Mesenchymal stem cell (in vitro differentiated cells and primary cell): Measurements from ENCODE around the gene RGS14.
A peak's percentile ranks its signal among the peaks of the same experiment; 100 is the strongest.

Source experiments
- DNase-seq: peaks from one replicate; pipeline ENCODE4 v3.0.0-alpha.2; 2013
- H2AFZ ChIP-seq: one replicate; pipeline ENCODE4 v1.6.1; 2013; ENCODE audit warnings: low read depth, mild to moderate bottlenecking, control low read depth, inconsistent platforms, low read length, moderate library complexity
- H2AK5ac ChIP-seq: 2 replicates; pipeline ENCODE4 v1.6.1; 2013; ENCODE audit warnings: low read length, moderate library complexity, mild to moderate bottlenecking, inconsistent platforms; ENCODE audit not compliant: severe bottlenecking
- H2BK120ac ChIP-seq: one replicate; pipeline ENCODE4 v1.6.1; 2013; ENCODE audit warnings: low read depth, mild to moderate bottlenecking, inconsistent platforms, low read length, moderate library complexity
- H2BK12ac ChIP-seq, 2 experiments: one replicate each; pipeline ENCODE4 v1.6.1; 2013; ENCODE audit warnings: inconsistent platforms in 2 of 2, low read length in 2 of 2, mild to moderate bottlenecking in 2 of 2, moderate library complexity in 2 of 2, control low read depth in 1 of 2
- H2BK15ac ChIP-seq: one replicate; pipeline ENCODE4 v1.6.1; 2013; ENCODE audit warnings: mild to moderate bottlenecking, low read depth, inconsistent platforms; ENCODE audit not compliant: poor library complexity, severe bottlenecking
- H2BK5ac ChIP-seq: 2 replicates; pipeline ENCODE4 v1.6.1; 2013; ENCODE audit warnings: low read depth, mild to moderate bottlenecking, low read length, control low read depth, inconsistent platforms; ENCODE audit not compliant: poor library complexity, severe bottlenecking
- H3K14ac ChIP-seq, 2 experiments: one replicate each; pipeline ENCODE4 v1.6.1; 2013; ENCODE audit warnings: inconsistent platforms in 2 of 2, low read length in 2 of 2, control low read depth in 1 of 2, mild to moderate bottlenecking in 1 of 2, moderate library complexity in 1 of 2
- H3K18ac ChIP-seq, 2 experiments: one replicate each; pipeline ENCODE4 v1.6.1; 2013; ENCODE audit warnings: inconsistent platforms in 2 of 2, low read length in 2 of 2, control low read depth in 1 of 2, low read depth in 1 of 2, mild to moderate bottlenecking in 1 of 2
- H3K23ac ChIP-seq, 2 experiments: one replicate each; pipeline ENCODE4 v1.6.1; 2013; ENCODE audit warnings: inconsistent platforms in 2 of 2, low read length in 2 of 2, mild to moderate bottlenecking in 2 of 2, moderate library complexity in 2 of 2, control low read depth in 1 of 2
- H3K27ac ChIP-seq: 2 replicates; pipeline ENCODE4 v1.5.1; 2013; ENCODE audit warnings: mild to moderate bottlenecking, moderate library complexity, low read length, control low read depth, inconsistent platforms; ENCODE audit not compliant: poor library complexity, severe bottlenecking
- H3K27me3 ChIP-seq, 2 experiments: 2 replicates each; pipeline versions ENCODE4 v1.6.1 to v1.7.0; 2013; ENCODE audit warnings: low read length in 2 of 2, mild to moderate bottlenecking in 2 of 2, moderate library complexity in 2 of 2, control low read depth in 1 of 2, inconsistent platforms in 1 of 2; ENCODE audit not compliant: control insufficient read depth in 1 of 2, insufficient read depth in 1 of 2
- H3K36me3 ChIP-seq, 2 experiments: 2 replicates each; pipeline versions ENCODE4 v1.6.1 to v1.7.0; 2013; ENCODE audit warnings: low read length in 2 of 2, control low read depth in 1 of 2, inconsistent platforms in 1 of 2, low read depth in 1 of 2, mild to moderate bottlenecking in 1 of 2; ENCODE audit not compliant: insufficient read depth in 2 of 2, control insufficient read depth in 1 of 2
- H3K4ac ChIP-seq, 2 experiments: one replicate each; pipeline ENCODE4 v1.6.1; 2013; ENCODE audit warnings: inconsistent platforms in 2 of 2, low read length in 2 of 2, mild to moderate bottlenecking in 2 of 2, moderate library complexity in 2 of 2, control low read depth in 1 of 2, low read depth in 1 of 2
- H3K4me1 ChIP-seq: 2 replicates; pipeline ENCODE4 v1.6.1; 2013; ENCODE audit warnings: low read depth, low read length, control low read depth; ENCODE audit not compliant: control insufficient read depth, insufficient read depth
- H3K4me2 ChIP-seq: 2 replicates; pipeline ENCODE4 v1.6.1; 2013; ENCODE audit warnings: low read length, mild to moderate bottlenecking, inconsistent platforms; ENCODE audit not compliant: poor library complexity, severe bottlenecking
- H3K4me3 ChIP-seq, 2 experiments: 2 replicates each; pipeline versions ENCODE4 v1.5.1 to v1.7.0; 2013; ENCODE audit warnings: low read length in 2 of 2, mild to moderate bottlenecking in 2 of 2, control low read depth in 1 of 2, low read depth in 1 of 2; ENCODE audit not compliant: insufficient read depth in 1 of 2
- H3K79me1 ChIP-seq: replicated peaks from 2 replicates; pipeline ENCODE4 v1.6.1; 2013; ENCODE audit warnings: mild to moderate bottlenecking, control low read depth, low read length, inconsistent platforms; ENCODE audit not compliant: poor library complexity, severe bottlenecking
- H3K9ac ChIP-seq: 2 replicates; pipeline ENCODE4 v1.7.0; 2013; ENCODE audit warnings: mild to moderate bottlenecking, low read length, moderate library complexity
- H3K9me3 ChIP-seq: 2 replicates; pipeline ENCODE4 v1.7.0; 2013; ENCODE audit warnings: mild to moderate bottlenecking, low read length; ENCODE audit not compliant: control insufficient read depth
- H4K8ac ChIP-seq: one replicate; pipeline ENCODE4 v1.6.1; 2013; ENCODE audit warnings: inconsistent platforms, mild to moderate bottlenecking, low read length, moderate library complexity
- H4K91ac ChIP-seq: one replicate; pipeline ENCODE4 v1.6.1; 2013; ENCODE audit warnings: mild to moderate bottlenecking, low read length, inconsistent platforms
- WGBS: methylation state at CpG from one replicate; pipeline ENCODE4 v1.1.7; 2013; ENCODE audit warnings: mixed read lengths; 5-methylcytosine and 5-hydroxymethylcytosine counted together

The RGS14 gene

DNA sequence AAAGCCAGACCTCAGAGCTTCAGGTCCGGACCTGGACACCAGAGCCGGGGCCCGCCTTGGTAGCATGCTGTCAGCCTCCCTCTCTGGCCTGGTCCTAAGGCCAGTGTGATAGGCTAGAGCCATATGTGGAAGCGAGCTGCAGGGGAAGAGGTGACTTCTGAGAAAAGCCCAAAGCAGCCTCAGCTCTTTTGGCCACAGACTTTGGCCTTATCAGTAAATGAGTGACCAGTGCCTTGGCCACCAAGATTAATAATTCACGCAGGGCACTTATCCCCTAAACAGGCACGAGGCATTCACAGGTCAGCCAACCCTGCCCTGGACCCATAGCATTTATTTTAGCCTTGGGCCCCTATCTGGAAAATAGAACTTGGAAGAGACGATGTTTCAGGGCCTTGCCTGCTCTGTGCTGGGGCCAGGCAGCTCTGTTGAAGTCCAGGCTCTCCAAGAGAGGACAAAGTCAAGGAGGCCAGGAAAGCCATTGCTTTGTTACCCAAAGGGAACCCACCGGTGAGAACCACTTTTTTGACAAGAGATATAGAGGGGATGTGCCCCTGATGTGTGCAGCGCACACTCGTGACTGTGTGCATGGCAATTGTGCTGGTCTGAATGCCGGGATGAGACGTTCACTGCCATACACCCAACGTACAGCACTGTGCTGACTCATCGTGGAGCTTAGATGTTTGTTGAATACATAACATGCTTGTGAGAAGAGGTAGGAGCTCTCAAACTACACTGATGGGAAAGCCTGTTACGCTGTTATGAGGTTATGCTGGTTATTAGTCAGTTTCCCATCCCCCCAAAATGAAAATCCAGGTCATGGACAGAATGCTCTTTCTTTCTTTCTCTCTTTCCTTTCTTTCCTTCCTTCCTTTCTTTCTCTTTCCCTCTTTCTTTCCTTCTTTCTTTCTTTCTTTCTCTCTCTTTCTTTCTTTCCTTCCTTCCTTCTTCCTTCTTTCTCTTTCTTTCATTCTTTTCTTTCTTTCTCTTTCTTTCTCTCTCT is 21.5 kb downstream of the RGS14 start:
- H3K4me1 ChIP-seq = peaks cover 18% of the 10 kb centered on the region
- H2BK15ac ChIP-seq = no peak overlapping the region
- no peak overlapping the region for H3K9ac ChIP-seq
- H3K27ac ChIP-seq = peak overlapping the region; percentile 79
- WGBS = 70% methylated on average over 13 of the region's 15 CpGs
- peak overlapping the region; percentile 76 for H4K8ac ChIP-seq
- no peak overlapping the region for H2AK5ac ChIP-seq
- H3K9me3 ChIP-seq = no peaks in the 10 kb centered on the region
- peaks cover 3 to 56% of the 10 kb centered on the region in 2 experiments for H3K27me3 ChIP-seq
- peak overlapping the region; percentile 53 to 55 for H2BK12ac ChIP-seq
- peak overlapping the region; percentile 11 to 59 for H3K18ac ChIP-seq
- H3K23ac ChIP-seq = no peak overlapping the region
- H3K79me1 ChIP-seq = no peaks in the 10 kb centered on the region
- peak overlapping the region in 1 of 2 experiments; percentile 46 for H3K14ac ChIP-seq
- H3K4ac ChIP-seq = peak overlapping the region in 1 of 2 experiments; percentile 60
- H3K4me3 ChIP-seq = no peak overlapping the region
- H2BK120ac ChIP-seq = no peak overlapping the region
- no peak overlapping the region for H2AFZ ChIP-seq
- peak; percentile 90 for DNase-seq
- H2BK5ac ChIP-seq = peak overlapping the region; percentile 37
- no peaks in the 10 kb centered on the region for H3K36me3 ChIP-seq
- no peak overlapping the region for H3K4me2 ChIP-seq
- H4K91ac ChIP-seq = peak overlapping the region; percentile 5

DNA sequence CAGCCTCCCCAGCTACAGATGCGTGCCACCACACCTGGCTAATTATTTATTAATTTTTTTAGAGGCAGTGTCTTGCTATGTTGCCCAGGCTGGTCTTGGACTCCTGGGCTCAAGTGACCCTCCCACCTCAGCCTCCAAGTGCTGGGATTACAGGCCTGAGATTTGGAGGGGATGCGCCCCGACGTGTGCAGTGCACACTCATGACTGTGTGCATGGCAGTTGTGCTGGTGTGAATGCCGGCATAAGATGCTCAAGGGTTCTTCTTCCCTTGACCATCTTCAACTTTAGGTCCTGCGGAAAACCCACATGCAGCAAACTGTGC is 23.0 kb downstream of the RGS14 start:
- H4K91ac ChIP-seq = no peak overlapping the region
- H3K27ac ChIP-seq = no peak overlapping the region
- DNase-seq = no peak

DNA sequence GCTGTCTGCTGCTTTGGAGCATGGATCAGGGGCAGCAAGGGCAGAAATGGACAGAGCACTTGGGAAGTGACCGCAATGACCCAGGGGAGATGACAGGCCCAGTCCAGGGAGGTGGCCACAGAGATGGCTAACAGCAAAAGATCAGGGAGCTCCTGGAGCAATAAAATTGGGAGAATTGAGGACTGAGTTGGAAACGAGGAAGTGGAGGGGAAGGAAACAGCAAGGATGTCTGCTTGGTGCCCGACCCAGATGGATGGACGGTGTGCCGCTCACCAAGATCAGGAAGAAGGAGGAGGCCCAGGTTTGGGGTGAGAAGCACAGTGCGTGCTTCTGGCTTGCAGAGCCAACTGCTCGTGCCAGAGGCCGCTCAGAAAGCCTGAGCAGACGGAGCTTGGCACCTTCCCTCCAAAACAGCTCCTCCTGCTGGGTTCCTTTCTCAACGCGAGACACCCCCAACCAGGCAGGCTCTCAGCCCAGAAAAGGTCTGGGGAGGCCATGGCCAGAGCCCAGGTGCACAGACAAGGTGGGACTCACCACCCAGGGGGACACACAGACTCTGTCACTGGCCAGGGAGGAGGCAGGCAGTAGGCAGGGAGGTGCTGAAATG is 24.8 kb downstream of the RGS14 start:
- Histone ChIP-seq H4K8ac (no peak overlapping the region), H3K4me3 (no peak overlapping the region), H3K18ac (no peak overlapping the region), H3K27ac (no peak overlapping the region), H3K23ac (no peak overlapping the region), H3K9ac (no peak overlapping the region), H2AK5ac (no peak overlapping the region), H3K14ac (no peak overlapping the region), H3K9me3 (no peaks in the 10 kb centered on the region), H3K4me2 (no peak overlapping the region), H2BK120ac (no peak overlapping the region), H2BK15ac (no peak overlapping the region), H4K91ac (no peak overlapping the region), H3K36me3 (no peaks in the 10 kb centered on the region), H2AFZ (no peak overlapping the region), H2BK5ac (no peak overlapping the region), H3K79me1 (no peaks in the 10 kb centered on the region), H2BK12ac (no peak overlapping the region), H3K4ac (no peak overlapping the region), H3K4me1 (peaks cover 18% of the 10 kb centered on the region), H3K27me3 (peaks cover 10 to 73% of the 10 kb centered on the region in 2 experiments)
- no peak for DNase-seq
- 68% methylated on average over 10 of the region's 11 CpGs for WGBS

More for the DNA sequence above, 23.0 kb downstream of the RGS14 start:
- Histone ChIP-seq H3K14ac (no peak overlapping the region), H2BK15ac (no peak overlapping the region), H3K36me3 (no peaks in the 10 kb centered on the region), H2AK5ac (no peak overlapping the region), H4K8ac (no peak overlapping the region), H2BK5ac (no peak overlapping the region), H3K9ac (no peak overlapping the region), H3K4me2 (no peak overlapping the region), H3K4me3 (no peak overlapping the region), H3K79me1 (no peaks in the 10 kb centered on the region), H3K4me1 (peaks cover 18% of the 10 kb centered on the region), H3K27me3 (peaks cover 10 to 62% of the 10 kb centered on the region in 2 experiments), H3K23ac (no peak overlapping the region), H2BK120ac (no peak overlapping the region), H3K4ac (no peak overlapping the region), H3K18ac (no peak overlapping the region), H3K9me3 (no peaks in the 10 kb centered on the region), H2AFZ (no peak overlapping the region), H2BK12ac (no peak overlapping the region)
- WGBS = 91% methylated on average over 5 of the region's 6 CpGs

DNA sequence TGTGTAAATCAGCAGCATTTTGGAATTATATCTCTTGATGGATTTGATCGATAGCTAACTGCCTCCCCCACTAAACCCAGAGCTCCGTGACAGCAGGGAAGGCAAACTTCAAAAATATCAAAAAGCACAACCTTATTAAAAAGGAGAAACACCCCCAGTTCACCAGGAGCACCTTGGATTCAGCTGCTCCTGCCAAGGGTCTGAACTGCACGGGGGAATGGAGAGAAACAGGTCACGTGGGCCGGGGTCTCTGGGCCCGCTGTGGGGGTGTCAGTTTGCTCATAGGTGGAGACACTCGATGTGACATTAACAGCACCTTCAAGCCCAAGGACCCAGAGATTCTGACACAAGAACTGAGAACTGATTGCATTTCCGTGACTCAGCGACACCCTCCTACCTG is 25.5 kb downstream of the RGS14 start:
- no peak overlapping the region for H2AFZ ChIP-seq
- H3K27ac ChIP-seq = no peak overlapping the region
- H4K8ac ChIP-seq = no peak overlapping the region
- no peak overlapping the region for H3K4ac ChIP-seq
- H3K4me3 ChIP-seq = no peak overlapping the region
- H3K9me3 ChIP-seq = no peaks in the 10 kb centered on the region
- no peak overlapping the region for H3K9ac ChIP-seq
- H2BK120ac ChIP-seq = no peak overlapping the region
- no peak overlapping the region for H2BK5ac ChIP-seq
- H3K27me3 ChIP-seq = peaks cover 10 to 68% of the 10 kb centered on the region in 2 experiments
- 98% methylated on average over 9 of the region's 9 CpGs for WGBS
- no peak overlapping the region for H2AK5ac ChIP-seq
- peaks cover 15% of the 10 kb centered on the region for H3K4me1 ChIP-seq
- no peaks in the 10 kb centered on the region for H3K36me3 ChIP-seq
- H3K18ac ChIP-seq = no peak overlapping the region
- no peak overlapping the region for H3K4me2 ChIP-seq
- no peak for DNase-seq
- H4K91ac ChIP-seq = no peak overlapping the region
- H3K23ac ChIP-seq = no peak overlapping the region
- H3K14ac ChIP-seq = no peak overlapping the region
- no peak overlapping the region for H2BK15ac ChIP-seq
- no peaks in the 10 kb centered on the region for H3K79me1 ChIP-seq
- no peak overlapping the region for H2BK12ac ChIP-seq
